H9 (cell line): ENCODE measurements around the gene PON2. TPM values are rescaled to one million over a fixed set of nuclear protein-coding genes. Genes with fewer than 3 reads are reported as not detected.

Experiments used
- DNase-seq: peaks from one replicate; pipeline ENCODE4 v3.0.0-alpha.2; 2017
- H2AFZ ChIP-seq: one replicate; pipeline ENCODE4 v1.6.1; 2013; ENCODE audit warnings: mild to moderate bottlenecking, low read length, control low read depth, moderate library complexity
- H2AK5ac ChIP-seq: 2 replicates; pipeline ENCODE4 v1.6.1; 2013; ENCODE audit warnings: low read length, control low read depth, mixed read lengths; ENCODE audit not compliant: insufficient read length
- H2BK120ac ChIP-seq: one replicate; pipeline ENCODE4 v1.6.1; 2013; ENCODE audit warnings: low read depth, mild to moderate bottlenecking, low read length, control low read depth, inconsistent platforms; ENCODE audit not compliant: poor library complexity, severe bottlenecking
- H2BK12ac ChIP-seq: 2 replicates; pipeline ENCODE4 v1.6.1; 2013; ENCODE audit warnings: low read length, control low read depth, mixed read lengths, low read depth; ENCODE audit not compliant: insufficient read length
- H2BK15ac ChIP-seq: 2 replicates; pipeline ENCODE4 v1.6.1; 2013; ENCODE audit warnings: low read depth, low read length, control low read depth
- H2BK20ac ChIP-seq: one replicate; pipeline ENCODE4 v1.6.1; 2013; ENCODE audit warnings: low read depth, mild to moderate bottlenecking, low read length, control low read depth, inconsistent platforms; ENCODE audit not compliant: poor library complexity, severe bottlenecking
- H2BK5ac ChIP-seq: 2 replicates; pipeline ENCODE4 v1.6.1; 2013; ENCODE audit warnings: low read length, control low read depth, mixed read lengths; ENCODE audit not compliant: insufficient read length
- H3K14ac ChIP-seq: 2 replicates; pipeline ENCODE4 v1.6.1; 2013; ENCODE audit warnings: low read length, control low read depth; ENCODE audit not compliant: insufficient read depth
- H3K18ac ChIP-seq: 2 replicates; pipeline ENCODE4 v1.6.1; 2013; ENCODE audit warnings: low read depth, mild to moderate bottlenecking, mixed read lengths, low read length, control low read depth; ENCODE audit not compliant: insufficient read length
- H3K23ac ChIP-seq: 2 replicates; pipeline ENCODE4 v1.6.1; 2013; ENCODE audit warnings: low read length, control low read depth, mixed read lengths, low read depth; ENCODE audit not compliant: insufficient read length
- H3K23me2 ChIP-seq: 2 replicates; pipeline ENCODE4 v1.6.1; 2013; ENCODE audit warnings: low read depth, mild to moderate bottlenecking, mixed read lengths, low read length, control low read depth; ENCODE audit not compliant: insufficient read length, poor library complexity, severe bottlenecking
- H3K27ac ChIP-seq: 2 replicates; pipeline ENCODE4 v1.5.1; 2013; ENCODE audit warnings: low read length, control low read depth, mixed read lengths, low read depth; ENCODE audit not compliant: insufficient read length
- H3K27me3 ChIP-seq: 2 replicates; pipeline ENCODE4 v1.6.1; 2013; ENCODE audit warnings: low read length, control low read depth, inconsistent platforms; ENCODE audit not compliant: insufficient read depth
- H3K4ac ChIP-seq: 2 replicates; pipeline ENCODE4 v1.6.1; 2013; ENCODE audit warnings: low read depth, mild to moderate bottlenecking, control low read depth, inconsistent platforms, low read length, moderate library complexity
- H3K4me1 ChIP-seq: 2 replicates; pipeline ENCODE4 v1.6.1; 2013; ENCODE audit warnings: low read length, control low read depth, inconsistent platforms; ENCODE audit not compliant: insufficient read depth
- H3K4me2 ChIP-seq: 2 replicates; pipeline ENCODE4 v1.6.1; 2013; ENCODE audit warnings: low read length, control low read depth, mixed read lengths; ENCODE audit not compliant: insufficient read length, insufficient read depth
- H3K56ac ChIP-seq: 2 replicates; pipeline ENCODE4 v1.6.1; 2013; ENCODE audit warnings: low read depth, mild to moderate bottlenecking, mixed read lengths, low read length, control low read depth; ENCODE audit not compliant: insufficient read length
- H3K79me1 ChIP-seq: 2 replicates; pipeline ENCODE4 v1.6.1; 2013; ENCODE audit warnings: low read depth, mild to moderate bottlenecking, moderate library complexity, low read length, control low read depth, inconsistent platforms; ENCODE audit not compliant: insufficient read depth, poor library complexity, severe bottlenecking
- H3K79me2 ChIP-seq: 2 replicates; pipeline ENCODE4 v1.6.1; 2013; ENCODE audit warnings: low read length, control low read depth, inconsistent platforms; ENCODE audit not compliant: insufficient read depth
- H3K9ac ChIP-seq: 2 replicates; pipeline ENCODE4 v1.6.1; 2013; ENCODE audit warnings: low read length, control low read depth, mixed read lengths; ENCODE audit not compliant: insufficient read length; ENCODE audit errors: extremely low read depth
- H3K9me3 ChIP-seq: one replicate; pipeline ENCODE4 v1.6.1; 2013; ENCODE audit warnings: low read depth, low read length, inconsistent platforms; ENCODE audit not compliant: control insufficient read depth
- H3T11ph ChIP-seq: one replicate; pipeline ENCODE4 v1.6.1; 2013; ENCODE audit warnings: mild to moderate bottlenecking, low read length, control low read depth, inconsistent platforms
- H4K20me1 ChIP-seq: one replicate; pipeline ENCODE4 v1.6.1; 2013; ENCODE audit not compliant: control insufficient read depth, insufficient read length, insufficient read depth
- H4K5ac ChIP-seq: 2 replicates; pipeline ENCODE4 v1.6.1; 2013; ENCODE audit warnings: low read depth, mild to moderate bottlenecking, mixed read lengths, low read length, control low read depth; ENCODE audit not compliant: insufficient read length
- H4K8ac ChIP-seq: replicated peaks from 2 replicates; pipeline ENCODE4 v1.6.1; 2013; ENCODE audit warnings: low read length, control low read depth, mixed read lengths, low read depth; ENCODE audit not compliant: insufficient read length
- H4K91ac ChIP-seq: 2 replicates; pipeline ENCODE4 v1.6.1; 2013; ENCODE audit warnings: low read depth, mild to moderate bottlenecking, moderate library complexity, mixed read lengths, low read length, control low read depth; ENCODE audit not compliant: insufficient read length
- H3K27ac Mint-ChIP-seq, 3 experiments: 2 replicates in 2 of 3; 3 replicates in 1 of 3; pipeline ENCODE4 v1.8.0; 2020 to 2021; ENCODE audit warnings: mixed read lengths in 3 of 3, mild to moderate bottlenecking in 1 of 3, moderate library complexity in 1 of 3
- H3K27me3 Mint-ChIP-seq: 2 replicates; pipeline ENCODE4 v1.8.0; 2021; ENCODE audit warnings: low read depth, mild to moderate bottlenecking, moderate library complexity, mixed read lengths
- H3K36me3 Mint-ChIP-seq, 3 experiments: 2 replicates in 2 of 3; 3 replicates in 1 of 3; pipeline ENCODE4 v1.8.0; 2020 to 2021; ENCODE audit warnings: low read depth in 3 of 3, mixed read lengths in 3 of 3; ENCODE audit not compliant: insufficient read depth in 1 of 3
- H3K4me1 Mint-ChIP-seq, 2 experiments: 2 replicates each; pipeline ENCODE4 v1.8.0; 2020; ENCODE audit warnings: mixed read lengths in 2 of 2
- H3K4me3 Mint-ChIP-seq, 2 experiments: 2 replicates in 1 of 2; 3 replicates in 1 of 2; pipeline ENCODE4 v1.8.0; 2020 to 2021; ENCODE audit warnings: mild to moderate bottlenecking in 2 of 2, mixed read lengths in 2 of 2, moderate library complexity in 1 of 2
- H3K9me3 Mint-ChIP-seq, 2 experiments: 2 replicates in 1 of 2; 3 replicates in 1 of 2; pipeline ENCODE4 v1.8.0; 2020; ENCODE audit warnings: mild to moderate bottlenecking in 2 of 2, mixed read lengths in 2 of 2, moderate library complexity in 1 of 2
- CTCF ChIP-seq: fragments of 200-600 bp; sonication (generic); conservative IDR thresholded peaks from 3 replicates; pipeline ENCODE4 v1.8.0; 2021; ENCODE audit warnings: antibody characterized with exemption, mild to moderate bottlenecking
- WGBS: extraction: QIAGEN DNeasy Blood & Tissue Kit; methylation state at CpG from one replicate; pipeline ENCODE4 v1.1.7; 2013; ENCODE audit warnings: missing lambda C conversion rate, low lambda C conversion rate, mixed read lengths; ENCODE audit not compliant: insufficient read length; ENCODE audit errors: extremely low coverage; 5-methylcytosine and 5-hydroxymethylcytosine counted together
- total RNA-seq: library from RNA; stranded (reverse); gene quantifications from 2 replicates; pipeline ENCODE4 v1.2.1, GENCODE V29; 2021

PON2 gene
- total RNA-seq, 1 experiment from 2014 or later: 26.7 TPM

GRCh38 chr7:95427914-95428516 is 6.8 kb downstream of the PON2 start:
- H3K79me2 ChIP-seq: no peaks in the 10 kb centered on the region
- WGBS: no CpG with 5 or more reads among the region's 3 CpGs
- H3K27ac Mint-ChIP-seq: no peak overlapping the region

More at GRCh38 chr7:95427914-95428516, 6.8 kb downstream of the PON2 start:
- Histone ChIP-seq H3K56ac (no peak overlapping the region), H2BK120ac (no peak overlapping the region), H3K9ac (no peak overlapping the region), H2BK20ac (no peak overlapping the region), H3K27ac (no peak overlapping the region), H3K14ac (no peak overlapping the region), H3K4ac (no peak overlapping the region), H3K4me2 (no peak overlapping the region), H2BK5ac (no peak overlapping the region), H3K9me3 (no peaks in the 10 kb centered on the region), H3K18ac (no peak overlapping the region), H3K4me1 (no peaks in the 10 kb centered on the region; the same call in 1 of the 2 replicates), H3T11ph (no peak overlapping the region), H4K20me1 (no peaks in the 10 kb centered on the region), H4K91ac (no peak overlapping the region), H2AK5ac (no peak overlapping the region), H3K79me1 (no peaks in the 10 kb centered on the region), H4K5ac (no peak overlapping the region), H3K23ac (no peak overlapping the region), H4K8ac (no peak overlapping the region), H3K23me2 (no peaks in the 10 kb centered on the region), H2BK12ac (no peak overlapping the region), H3K27me3 (no peaks in the 10 kb centered on the region), H2BK15ac (no peak overlapping the region), H2AFZ (no peak overlapping the region)
- TF ChIP-seq CTCF: no peak
- H3K9me3 Mint-ChIP-seq: no peaks in the 10 kb centered on the region
- DNase-seq: no peak
- peaks cover 14 to 21% (median 15%) of the 10 kb centered on the region in 3 experiments for H3K36me3 Mint-ChIP-seq
- H3K4me3 Mint-ChIP-seq: peak overlapping the region in 1 of 2 experiments; percentile 40; a peak in 1 of 5 replicates
- peaks cover 22 to 26% of the 10 kb centered on the region in 2 experiments for H3K4me1 Mint-ChIP-seq
- H3K27me3 Mint-ChIP-seq: no peaks in the 10 kb centered on the region
